GM18909 (cell line): ENCODE data around the gene RRP8.

Experiments used
- ATAC-seq: cut with Tn5 transposase; IDR thresholded peaks from one replicate; pipeline ENCODE4 v1.9.1; 2021; ENCODE audit warnings: mild to moderate bottlenecking; ENCODE audit not compliant: unreplicated experiment, poor library complexity

Gene RRP8

GRCh38 chr11:6548641-6549040, 54.8 kb downstream of the RRP8 start:
- no peak for ATAC-seq

- no peak for ATAC-seq
Measured at GRCh38 chr11:6548121-6548520, 55.3 kb downstream of the RRP8 start.

GRCh38 chr11:6547177-6547576, 56.2 kb downstream of the RRP8 start:
- ATAC-seq: no peak

- no peak for ATAC-seq
Measured at GRCh38 chr11:6546735-6547134, 56.7 kb downstream of the RRP8 start.

GRCh38 chr11:6545917-6546605, 57.4 kb downstream of the RRP8 start:
- ATAC-seq: no peak
